22Rv1 (cell line): Measurements from ENCODE around the gene PRSS1.
"Not testable (repeated sequence)": the region's sequence is repeated elsewhere in the genome, so short reads cannot be mapped to it uniquely, and the experiment has no call there.

ENCODE experiments used
- CTCF ChIP-seq: fragments of 450-650 bp; IDR thresholded peaks from 2 replicates; pipeline ENCODE4 v1.5.1; 2017; ENCODE audit warnings: mild to moderate bottlenecking
- ZFX ChIP-seq: fragments of 450-650 bp; IDR thresholded peaks from 2 replicates; pipeline ENCODE4 v1.6.1; 2017; ENCODE audit warnings: antibody characterized with exemption, borderline replicate concordance

- TF ChIP-seq CTCF, ZFX: not testable (repeated sequence)
Measured at GRCh38 chr7:142768885-142769284, 19.6 kb downstream of the PRSS1 start.
